Uterus (tissue), 4 donors: ENCODE results near the gene LTV1. TPM values are rescaled to one million over a fixed set of nuclear protein-coding genes. Genes with fewer than 3 reads are reported as not detected.
"Not testable (repeated sequence)": the region's sequence is repeated elsewhere in the genome, so short reads cannot be mapped to it uniquely, and the experiment has no call there.

Experiments used
- DNase-seq, 2 donors: peaks; one replicate each; pipeline ENCODE4 v3.0.0-alpha.2; 2019 to 2020
- H3K27ac ChIP-seq, 2 donors: fragments of 200-600 bp; sonication (generic); 1 replicate in 1 of 2; 2 replicates in 1 of 2; pipeline ENCODE4 v1.5.1; 2016 to 2018
- H3K27me3 ChIP-seq, 2 donors: fragments of 200-600 bp; sonication (generic); one replicate each; pipeline ENCODE4 v1.5.1; 2018 to 2019; ENCODE audit warnings: control low read depth in 1 of 2
- H3K36me3 ChIP-seq, 2 donors: fragments of 200-600 bp; sonication (generic); one replicate each; pipeline ENCODE4 v1.5.1; 2019; ENCODE audit warnings: control low read depth in 1 of 2
- H3K4me1 ChIP-seq, 2 donors: fragments of 200-600 bp; sonication (generic); one replicate each; pipeline ENCODE4 v1.5.1; 2018 to 2019; ENCODE audit warnings: control low read depth in 1 of 2
- H3K4me3 ChIP-seq, 2 donors: fragments of 200-600 bp; sonication (generic); 1 replicate in 1 of 2; 2 replicates in 1 of 2; pipeline ENCODE4 v1.5.1; 2018 to 2019; ENCODE audit warnings: mild to moderate bottlenecking in 1 of 2
- H3K9me3 ChIP-seq, 2 donors: fragments of 200-600 bp; sonication (generic); one replicate each; pipeline ENCODE4 v1.5.1; 2019; ENCODE audit warnings: control low read depth in 1 of 2
- CTCF ChIP-seq, 4 experiments: fragments of 200-600 bp in 2 of 4; fragments of 450-650 bp in 2 of 4; sonication (generic) in 2 of 4; IDR thresholded peaks; one replicate each; pipeline ENCODE4 v1.5.1; 2016 to 2019; ENCODE audit warnings: antibody characterized with exemption in 4 of 4, mild to moderate bottlenecking in 2 of 4, moderate library complexity in 1 of 4
- POLR2A ChIP-seq, 2 donors: fragments of 450-650 bp; IDR thresholded peaks; one replicate each; pipeline ENCODE4 v1.6.1; 2016; ENCODE audit warnings: antibody characterized with exemption in 2 of 2, mild to moderate bottlenecking in 1 of 2, moderate library complexity in 1 of 2
- intact Hi-C: fragments of 100-400 bp; cut with DNase I; formaldehyde crosslinking; loops from one replicate; pipeline ENCODE4 v1.15.1; 2023; ENCODE audit warnings: low total_unique reads
- total RNA-seq, 4 donors: library from RNA; depleted of rRNA in 3 of 4; stranded (reverse); fragments of >200 nt in 3 of 4; gene quantifications; one replicate each; pipeline versions ENCODE4 v1.1.0 to v1.2.4, GENCODE V29; 2014 to 2023
- donor health status: DM: yes; HTN: yes; CAD: no.

LTV1 gene
- total RNA-seq, 4 donors from 2014 or later = 5.4 to 28.1 (median 14.2) TPM

GRCh38 chr6:143872201-143872600, 29.1 kb downstream of the LTV1 start:
- Histone ChIP-seq H3K27me3 (no peaks in the 10 kb centered on the region), H3K36me3 (no peaks in the 10 kb centered on the region), H3K4me3 (no peak overlapping the region), H3K27ac (no peak overlapping the region), H3K4me1 (no peaks in the 10 kb centered on the region), H3K9me3 (no peaks in the 10 kb centered on the region)
- intact Hi-C loops = no loop called here
- DNase-seq = no peak
- TF ChIP-seq POLR2A (IDR thresholded peaks at IDR 0.05) (no peak), CTCF (IDR thresholded peaks at IDR 0.05) (no peak)

GRCh38 chr6:143873600-143873999, 30.5 kb downstream of the LTV1 start:
- H3K27me3 ChIP-seq, H3K36me3 ChIP-seq, intact Hi-C loops, H3K27ac ChIP-seq, H3K9me3 ChIP-seq, H3K4me3 ChIP-seq, DNase-seq, H3K4me1 ChIP-seq: not testable (repeated sequence)

- H3K4me3 ChIP-seq, H3K36me3 ChIP-seq, H3K27me3 ChIP-seq, intact Hi-C loops, DNase-seq, H3K27ac ChIP-seq, H3K4me1 ChIP-seq, H3K9me3 ChIP-seq: not testable (repeated sequence)
These were observed 31.4 kb downstream of the LTV1 start for GRCh38 chr6:143874503-143874902.

- no peak for DNase-seq
- Histone ChIP-seq H3K4me1 (no peaks in the 10 kb centered on the region), H3K27ac (no peak overlapping the region), H3K4me3 (no peak overlapping the region), H3K9me3 (peaks cover 0 to 6% of the 10 kb centered on the region in 2 donors), H3K36me3 (no peaks in the 10 kb centered on the region), H3K27me3 (no peaks in the 10 kb centered on the region)
- no peak for TF ChIP-seq CTCF (IDR thresholded peaks at IDR 0.05)
- TF ChIP-seq POLR2A (IDR thresholded peaks at IDR 0.05) = no peak
- intact Hi-C loops = no loop called here
These were observed 34.6 kb downstream of the LTV1 start for GRCh38 chr6:143877584-143878271.

GRCh38 chr6:143878272-143878760, 35.2 kb downstream of the LTV1 start:
- Histone ChIP-seq H3K9me3 (peaks cover 0 to 6% of the 10 kb centered on the region in 2 donors), H3K27me3 (no peaks in the 10 kb centered on the region), H3K4me1 (no peaks in the 10 kb centered on the region), H3K36me3 (no peaks in the 10 kb centered on the region), H3K4me3 (no peak overlapping the region), H3K27ac (no peak overlapping the region)
- TF ChIP-seq POLR2A (IDR thresholded peaks at IDR 0.05) (no peak), CTCF (IDR thresholded peaks at IDR 0.05) (no peak)
- intact Hi-C loops = no loop called here
- DNase-seq = no peak

- DNase-seq = no peak
- Histone ChIP-seq H3K27me3 (no peaks in the 10 kb centered on the region), H3K9me3 (peaks cover 0 to 6% of the 10 kb centered on the region in 2 donors), H3K27ac (no peak overlapping the region), H3K4me3 (no peak overlapping the region), H3K36me3 (no peaks in the 10 kb centered on the region), H3K4me1 (no peaks in the 10 kb centered on the region)
- TF ChIP-seq POLR2A (IDR thresholded peaks at IDR 0.05) (no peak), CTCF (IDR thresholded peaks at IDR 0.05) (no peak)
- intact Hi-C loops = no loop called here
These were observed 37.3 kb downstream of the LTV1 start for GRCh38 chr6:143880412-143880811.
